HepG2 (cell line): Measurements from ENCODE around the gene DLAT. TPM values are rescaled to one million over a fixed set of nuclear protein-coding genes. Genes with fewer than 3 reads are reported as not detected.

Experiments used
- polyA plus RNA-seq, 8 experiments: library from polyadenylated mRNA; depleted of rRNA in 3 of 8; stranded (reverse) in 7 of 8; unstranded in 1 of 8; fragments of >200 nt; fragmentation: Illumina TruSeq in 4 of 8; extraction: Trizol in 4 of 8; gene quantifications; 2 replicates each; pipeline versions ENCODE4 v1.2.1 to v1.2.3, GENCODE V29; 2011 to 2016; ENCODE audit warnings: low read depth in 4 of 8, missing spikeins in 1 of 8, mixed read lengths in 1 of 8; ENCODE audit not compliant: insufficient read depth in 1 of 8
- small RNA-seq, 3 experiments: library from RNA; depleted of rRNA; stranded (forward); fragments of <200 nt; gene quantifications; one replicate each; pipeline ENCODE3, GENCODE V24; 2012; ENCODE audit warnings: low read depth in 2 of 3, low replicate concordance in 1 of 3; ENCODE audit not compliant: insufficient read length in 3 of 3, insufficient read depth in 2 of 3
- total RNA-seq, 5 experiments: library from RNA; depleted of rRNA; stranded (reverse); fragments of >200 nt; fragmentation: Illumina TruSeq; extraction: Trizol; gene quantifications; 2 replicates each; pipeline ENCODE4 v1.2.3, GENCODE V29; 2016; ENCODE audit warnings: low read depth in 1 of 5

The DLAT gene
- total and polyA plus RNA-seq, 2 of the 13 experiments (the other 11 are each of a cell fraction or from before 2014, with no cell fraction given), result 26.4 to 62.2 TPM

Small RNAs within 50 kb of the gene (small RNA-seq; reads per million reads assigned to genes)
- gene AP000907.3 (0 reads per million in 3 experiments), gene RNU6-893P (0.10 to 1.9 (median 0.33) reads per million in 3 experiments)

Other genes with a start within 250 kb of the DLAT start
- gene ALG9, start 153.8 kb upstream of the DLAT start, total RNA-seq (2016; rRNA removed; fragmentation: Illumina TruSeq; extraction: Trizol), result 24.4 and 39.4 TPM in 2 replicates
- gene ALG9, start 153.8 kb upstream of the DLAT start, polyA plus RNA-seq (2011; rRNA removed), result 33.8 and 40.6 TPM in 2 replicates
- gene FDXACB1, start 146.2 kb upstream of the DLAT start, total RNA-seq (2016; rRNA removed; fragmentation: Illumina TruSeq; extraction: Trizol), result 3.4 and 5.5 TPM in 2 replicates
- 1.1 and 1.2 TPM in 2 replicates for gene FDXACB1, start 146.2 kb upstream of the DLAT start, polyA plus RNA-seq (2011; rRNA removed)
- gene CFAP68, start 145.9 kb upstream of the DLAT start, total RNA-seq (2016; rRNA removed; fragmentation: Illumina TruSeq; extraction: Trizol), result 22.2 and 23.9 TPM in 2 replicates
- 25.6 and 26.3 TPM in 2 replicates for gene CFAP68, start 145.9 kb upstream of the DLAT start, polyA plus RNA-seq (2011; rRNA removed)
- gene CRYAB, start 113.6 kb upstream of the DLAT start, total RNA-seq (2016; rRNA removed; fragmentation: Illumina TruSeq; extraction: Trizol), result 0.55 and 0.69 TPM in 2 replicates
- gene CRYAB, start 113.6 kb upstream of the DLAT start, polyA plus RNA-seq (2011; rRNA removed), result 0.24 and 1.1 TPM in 2 replicates
- gene HSPB2, start 112.7 kb upstream of the DLAT start, total RNA-seq (2016; rRNA removed; fragmentation: Illumina TruSeq; extraction: Trizol), result not detected in 2 replicates
- gene HSPB2, start 112.7 kb upstream of the DLAT start, polyA plus RNA-seq (2011; rRNA removed), result 0.04 TPM in 1 of 2 replicates, not detected in the other
- gene C11orf52, start 106.5 kb upstream of the DLAT start, total RNA-seq (2016; rRNA removed; fragmentation: Illumina TruSeq; extraction: Trizol), result 7.4 and 10.5 TPM in 2 replicates
- 11.0 and 16.5 TPM in 2 replicates for gene C11orf52, start 106.5 kb upstream of the DLAT start, polyA plus RNA-seq (2011; rRNA removed)
- gene DIXDC1, start 88.1 kb upstream of the DLAT start, total RNA-seq (2016; rRNA removed; fragmentation: Illumina TruSeq; extraction: Trizol), result 25.0 and 29.7 TPM in 2 replicates
- 7.8 and 10.4 TPM in 2 replicates for gene DIXDC1, start 88.1 kb upstream of the DLAT start, polyA plus RNA-seq (2011; rRNA removed)
- 2.7 and 2.8 TPM in 2 replicates for gene PIH1D2, start 48.6 kb downstream of the DLAT start, total RNA-seq (2016; rRNA removed; fragmentation: Illumina TruSeq; extraction: Trizol)
- gene PIH1D2, start 48.6 kb downstream of the DLAT start, polyA plus RNA-seq (2011; rRNA removed), result 0.49 and 0.61 TPM in 2 replicates
- gene NKAPD1, start 48.9 kb downstream of the DLAT start, total RNA-seq (2016; rRNA removed; fragmentation: Illumina TruSeq; extraction: Trizol), result 22.5 and 31.8 TPM in 2 replicates
- 8.3 and 11.2 TPM in 2 replicates for gene NKAPD1, start 48.9 kb downstream of the DLAT start, polyA plus RNA-seq (2011; rRNA removed)
- 98.3 and 125 TPM in 2 replicates for gene TIMM8B, start 61.3 kb downstream of the DLAT start, total RNA-seq (2016; rRNA removed; fragmentation: Illumina TruSeq; extraction: Trizol)
- 84.5 and 87.5 TPM in 2 replicates for gene TIMM8B, start 61.3 kb downstream of the DLAT start, polyA plus RNA-seq (2011; rRNA removed)
- 123 and 187 TPM in 2 replicates for gene SDHD, start 61.5 kb downstream of the DLAT start, total RNA-seq (2016; rRNA removed; fragmentation: Illumina TruSeq; extraction: Trizol)
- gene SDHD, start 61.5 kb downstream of the DLAT start, polyA plus RNA-seq (2011; rRNA removed), result 117 and 131 TPM in 2 replicates
- 0.89 and 1.4 TPM in 2 replicates for gene IL18, start 138.7 kb downstream of the DLAT start, total RNA-seq (2016; rRNA removed; fragmentation: Illumina TruSeq; extraction: Trizol)
- gene IL18, start 138.7 kb downstream of the DLAT start, polyA plus RNA-seq (2011; rRNA removed), result 2.7 and 3.6 TPM in 2 replicates
- not detected in 2 replicates for gene TEX12, start 142.0 kb downstream of the DLAT start, total RNA-seq (2016; rRNA removed; fragmentation: Illumina TruSeq; extraction: Trizol)
- not detected in 2 replicates for gene TEX12, start 142.0 kb downstream of the DLAT start, polyA plus RNA-seq (2011; rRNA removed)
- 0.38 TPM in 1 of 2 replicates, not detected in the other for gene BCO2, start 150.1 kb downstream of the DLAT start, total RNA-seq (2016; rRNA removed; fragmentation: Illumina TruSeq; extraction: Trizol)
- 0.58 and 0.67 TPM in 2 replicates for gene BCO2, start 150.1 kb downstream of the DLAT start, polyA plus RNA-seq (2011; rRNA removed)
- 46.8 and 49.3 TPM in 2 replicates for gene PTS, start 201.0 kb downstream of the DLAT start, total RNA-seq (2016; rRNA removed; fragmentation: Illumina TruSeq; extraction: Trizol)
- gene PTS, start 201.0 kb downstream of the DLAT start, polyA plus RNA-seq (2011; rRNA removed), result 26.3 and 33.6 TPM in 2 replicates
- not detected in 2 replicates for gene PLET1, start 235.5 kb downstream of the DLAT start, total RNA-seq (2016; rRNA removed; fragmentation: Illumina TruSeq; extraction: Trizol)
- not detected in 2 replicates for gene PLET1, start 235.5 kb downstream of the DLAT start, polyA plus RNA-seq (2011; rRNA removed)